HG03457 (cell line): ENCODE data around the gene GVQW3.
A peak's percentile ranks its signal among the peaks of the same experiment; 100 is the strongest.

ENCODE experiments used
- ATAC-seq: cut with Tn5 transposase; IDR thresholded peaks from one replicate; pipeline ENCODE4 v1.9.1; 2021; ENCODE audit warnings: moderate number of reproducible peaks; ENCODE audit not compliant: unreplicated experiment

The GVQW3 gene

GRCh38 chr11:76444384-76445120 is 63.4 kb downstream of the GVQW3 start, which contains the start of gene EMSY:
Gene EMSY, plus strand, starts transcription at chr11:76445018. Its CDS starts 1,921 bp downstream, at chr11:76446939.
- peak; percentile 87 for ATAC-seq

- ATAC-seq, result peak; percentile 24
Measured at GRCh38 chr11:76445121-76446084, 64.3 kb downstream of the GVQW3 start.

- ATAC-seq, result no peak
Measured at GRCh38 chr11:76448506-76448905, 67.4 kb downstream of the GVQW3 start.

GRCh38 chr11:76453248-76453647 is 72.1 kb downstream of the GVQW3 start:
- ATAC-seq, result no peak

- ATAC-seq, result no peak
Measured at GRCh38 chr11:76455331-76455730, 74.2 kb downstream of the GVQW3 start.

GRCh38 chr11:76455931-76456330 is 74.8 kb downstream of the GVQW3 start:
- no peak for ATAC-seq

- no peak for ATAC-seq
Measured at GRCh38 chr11:76456571-76456970, 75.4 kb downstream of the GVQW3 start.
